Renal cortical epithelial cell (primary cell): ENCODE results near the gene CTNND1. TPM values are rescaled to one million over a fixed set of nuclear protein-coding genes. Genes with fewer than 3 reads are reported as not detected.
"Not testable (repeated sequence)": the region's sequence is repeated elsewhere in the genome, so short reads cannot be mapped to it uniquely, and the experiment has no call there.

ENCODE experiments used
- DNase-seq: peaks from one replicate; pipeline ENCODE4 v3.0.0-alpha.2; 2011; ENCODE audit warnings: low read depth
- total RNA-seq: library from RNA; depleted of rRNA; stranded (reverse); fragments of >200 nt; gene quantifications from 2 replicates; pipeline ENCODE4 v1.2.3, GENCODE V29; 2014

CTNND1 gene
- total RNA-seq: 157 and 260 TPM in 2 replicates

- DNase-seq: peak; percentile 97
These were observed at the start of gene CTNND1 for GRCh38 chr11:57761301-57762234. TSS of gene CTNND1 (plus strand) at chr11:57761802. CDS start at chr11:57791479, 29,677 bp downstream.

- peak; percentile 100 for DNase-seq
These were observed 49.1 kb upstream of the CTNND1 start, which contains the start of gene TMX2 for GRCh38 chr11:57712256-57713150. TSS of gene TMX2 (plus strand) at chr11:57712593. CDS start at chr11:57712619, 26 bp downstream.

- DNase-seq: no peak
These were observed 47.8 kb upstream of the CTNND1 start for GRCh38 chr11:57713835-57714234.

- DNase-seq: not testable (repeated sequence)
These were observed 44.9 kb upstream of the CTNND1 start for GRCh38 chr11:57716726-57717125.

GRCh38 chr11:57727185-57727584 is 34.4 kb upstream of the CTNND1 start:
- DNase-seq: no peak

- no peak for DNase-seq
These were observed 32.8 kb upstream of the CTNND1 start for GRCh38 chr11:57728829-57729228.

- DNase-seq: no peak
These were observed 32.1 kb upstream of the CTNND1 start for GRCh38 chr11:57729479-57729878.

GRCh38 chr11:57732661-57733060 is 28.9 kb upstream of the CTNND1 start:
- no peak for DNase-seq

GRCh38 chr11:57735619-57736298 is 25.8 kb upstream of the CTNND1 start:
- DNase-seq: no peak

GRCh38 chr11:57741132-57742086 is 20.2 kb upstream of the CTNND1 start, which contains the start of gene SELENOH:
TSS of gene SELENOH (plus strand) at chr11:57741491. CDS start at chr11:57741596, 105 bp downstream.
- peak; percentile 90 for DNase-seq

- DNase-seq: no peak
These were observed 19.5 kb upstream of the CTNND1 start for GRCh38 chr11:57742087-57742452.

- no peak for DNase-seq
These were observed 17.2 kb upstream of the CTNND1 start for GRCh38 chr11:57744357-57744756.

GRCh38 chr11:57745206-57745605 is 16.4 kb upstream of the CTNND1 start:
- DNase-seq: no peak

GRCh38 chr11:57746920-57747319 is 14.7 kb upstream of the CTNND1 start:
- no peak for DNase-seq

GRCh38 chr11:57751176-57751575 is 10.4 kb upstream of the CTNND1 start:
- no peak for DNase-seq

GRCh38 chr11:57751676-57752253 is 9.8 kb upstream of the CTNND1 start, which contains the start of gene BTBD18:
TSS of gene BTBD18 (minus strand) at chr11:57751819. CDS start at chr11:57751188, 631 bp downstream.
- DNase-seq: peak; percentile 69

GRCh38 chr11:57752954-57753353 is 8.6 kb upstream of the CTNND1 start:
- no peak for DNase-seq

GRCh38 chr11:57758174-57758573 is 3.4 kb upstream of the CTNND1 start:
- no peak for DNase-seq

GRCh38 chr11:57762235-57762861 is 746 bp downstream of the CTNND1 start:
- DNase-seq: no peak
